Stomach (tissue), 9 donors: ENCODE data around the gene CASP9. TPM values are rescaled to one million over a fixed set of nuclear protein-coding genes. Genes with fewer than 3 reads are reported as not detected.
A peak's percentile ranks its signal among the peaks of the same experiment; 100 is the strongest.
"Not testable (repeated sequence)": the region's sequence is repeated elsewhere in the genome, so short reads cannot be mapped to it uniquely, and the experiment has no call there.

Source experiments
- DNase-seq, 2 donors: peaks; one replicate each; pipeline versions ENCODE4 v3.0.0 to v3.0.0-alpha.2; 2013 to 2019
- H3K27ac ChIP-seq, 5 donors: fragments of 200-600 bp in 4 of 5; sonication (generic) in 4 of 5; one replicate each; pipeline ENCODE4 v1.5.1; 2013 to 2019; ENCODE audit warnings: mild to moderate bottlenecking in 1 of 5, moderate library complexity in 1 of 5
- H3K27me3 ChIP-seq, 3 donors: fragments of 200-600 bp; sonication (generic); one replicate each; pipeline ENCODE4 v1.5.1; 2017 to 2019; ENCODE audit warnings: mixed run types in 1 of 3
- H3K36me3 ChIP-seq, 4 donors: fragments of 200-600 bp; sonication (generic); 1 replicate in 3 of 4; 2 replicates in 1 of 4; pipeline ENCODE4 v1.5.1; 2016 to 2019
- H3K4me1 ChIP-seq, 4 donors: fragments of 200-600 bp; sonication (generic); one replicate each; pipeline ENCODE4 v1.5.1; 2016 to 2019
- H3K4me3 ChIP-seq, 4 donors: fragments of 200-600 bp; sonication (generic) in 3 of 4; one replicate each; pipeline ENCODE4 v1.5.1; 2016 to 2019; ENCODE audit warnings: mild to moderate bottlenecking in 1 of 4
- H3K9me3 ChIP-seq, 4 donors: fragments of 200-600 bp; sonication (generic); one replicate each; pipeline ENCODE4 v1.5.1; 2016 to 2019
- EP300 ChIP-seq: sonication (generic); formaldehyde crosslinking; IDR thresholded peaks from one replicate; pipeline ENCODE4 v1.6.1; 2017; ENCODE audit warnings: antibody characterized with exemption
- POLR2A ChIP-seq, 4 donors: fragments of 450-650 bp; IDR thresholded peaks; one replicate each; pipeline ENCODE4 v1.6.1; 2016; ENCODE audit warnings: antibody characterized with exemption in 4 of 4, control low read depth in 2 of 4, mild to moderate bottlenecking in 1 of 4, moderate library complexity in 1 of 4
- POLR2AphosphoS5 ChIP-seq, 3 donors: sonication (generic); formaldehyde crosslinking; IDR thresholded peaks; one replicate each; pipeline ENCODE4 v1.6.1; 2016; ENCODE audit warnings: antibody characterized with exemption in 3 of 3
- WGBS, 5 donors: extraction: QIAGEN DNeasy Blood & Tissue Kit in 3 of 5; methylation state at CpG; one replicate each; pipeline versions ENCODE4 v1.1.5 to v1.1.7; 2013 to 2018; 5-methylcytosine and 5-hydroxymethylcytosine counted together
- intact Hi-C: fragments of 100-400 bp; cut with DNase I; formaldehyde crosslinking; loops from one replicate; pipeline ENCODE4 v1.15.1; 2023; ENCODE audit warnings: low total_unique reads
- polyA plus RNA-seq, 3 donors: library from polyadenylated mRNA; stranded (reverse); fragments of 200-250 nt; gene quantifications; one replicate each; pipeline ENCODE4 v1.2.3, GENCODE V29; 2013
- total RNA-seq, 5 donors: library from RNA; depleted of rRNA; stranded (reverse); fragments of >200 nt; gene quantifications; one replicate each; pipeline versions ENCODE4 v1.1.0 to v1.2.3, GENCODE V29; 2014 to 2016
- TF ChIP-seq, protein P1 (sequence below), 7 experiments: fragments of 450-650 bp in 4 of 7; fragments of 200-600 bp in 3 of 7; sonication (generic) in 3 of 7; IDR thresholded peaks; one replicate each; pipeline ENCODE4 v1.5.1; 2016 to 2019; ENCODE audit warnings: antibody characterized with exemption in 7 of 7, control low read depth in 2 of 7, mild to moderate bottlenecking in 1 of 7
- donor health status: healthy with polysubstance abuse.
- donor health status: Bipolar disorder and iron deficiency.
- donor health status: healthy.

CASP9 gene
- total and polyA plus RNA-seq, 8 donors: 8.3 to 125 (median 16.3) TPM

GRCh38 chr1:15522551-15522950, 1.5 kb downstream of the CASP9 start:
- H3K4me3 ChIP-seq: no peak overlapping the region
- 94 to 100% (median 97%) methylated on average over 4 of the region's 4 CpGs for WGBS, 5 donors
- H3K27me3 ChIP-seq: no peaks in the 10 kb centered on the region
- TF ChIP-seq POLR2A (IDR thresholded peaks at IDR 0.05) (no peak), EP300 (no peak), POLR2AphosphoS5 (IDR thresholded peaks at IDR 0.05) (no peak)
- TF ChIP-seq, protein P1, sequence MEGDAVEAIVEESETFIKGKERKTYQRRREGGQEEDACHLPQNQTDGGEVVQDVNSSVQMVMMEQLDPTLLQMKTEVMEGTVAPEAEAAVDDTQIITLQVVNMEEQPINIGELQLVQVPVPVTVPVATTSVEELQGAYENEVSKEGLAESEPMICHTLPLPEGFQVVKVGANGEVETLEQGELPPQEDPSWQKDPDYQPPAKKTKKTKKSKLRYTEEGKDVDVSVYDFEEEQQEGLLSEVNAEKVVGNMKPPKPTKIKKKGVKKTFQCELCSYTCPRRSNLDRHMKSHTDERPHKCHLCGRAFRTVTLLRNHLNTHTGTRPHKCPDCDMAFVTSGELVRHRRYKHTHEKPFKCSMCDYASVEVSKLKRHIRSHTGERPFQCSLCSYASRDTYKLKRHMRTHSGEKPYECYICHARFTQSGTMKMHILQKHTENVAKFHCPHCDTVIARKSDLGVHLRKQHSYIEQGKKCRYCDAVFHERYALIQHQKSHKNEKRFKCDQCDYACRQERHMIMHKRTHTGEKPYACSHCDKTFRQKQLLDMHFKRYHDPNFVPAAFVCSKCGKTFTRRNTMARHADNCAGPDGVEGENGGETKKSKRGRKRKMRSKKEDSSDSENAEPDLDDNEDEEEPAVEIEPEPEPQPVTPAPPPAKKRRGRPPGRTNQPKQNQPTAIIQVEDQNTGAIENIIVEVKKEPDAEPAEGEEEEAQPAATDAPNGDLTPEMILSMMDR (IDR thresholded peaks at IDR 0.05): no peak
- peak overlapping the region in 1 of 5 donors; percentile 99 for H3K27ac ChIP-seq
- H3K36me3 ChIP-seq: peaks cover 0 to 9% (median 5%) of the 10 kb centered on the region in 4 donors
- no peaks in the 10 kb centered on the region for H3K9me3 ChIP-seq
- intact Hi-C loops: no loop called here
- peaks cover 25 to 40% (median 34%) of the 10 kb centered on the region in 4 donors for H3K4me1 ChIP-seq
- DNase-seq: peak; percentile 15 to 19

DNA sequence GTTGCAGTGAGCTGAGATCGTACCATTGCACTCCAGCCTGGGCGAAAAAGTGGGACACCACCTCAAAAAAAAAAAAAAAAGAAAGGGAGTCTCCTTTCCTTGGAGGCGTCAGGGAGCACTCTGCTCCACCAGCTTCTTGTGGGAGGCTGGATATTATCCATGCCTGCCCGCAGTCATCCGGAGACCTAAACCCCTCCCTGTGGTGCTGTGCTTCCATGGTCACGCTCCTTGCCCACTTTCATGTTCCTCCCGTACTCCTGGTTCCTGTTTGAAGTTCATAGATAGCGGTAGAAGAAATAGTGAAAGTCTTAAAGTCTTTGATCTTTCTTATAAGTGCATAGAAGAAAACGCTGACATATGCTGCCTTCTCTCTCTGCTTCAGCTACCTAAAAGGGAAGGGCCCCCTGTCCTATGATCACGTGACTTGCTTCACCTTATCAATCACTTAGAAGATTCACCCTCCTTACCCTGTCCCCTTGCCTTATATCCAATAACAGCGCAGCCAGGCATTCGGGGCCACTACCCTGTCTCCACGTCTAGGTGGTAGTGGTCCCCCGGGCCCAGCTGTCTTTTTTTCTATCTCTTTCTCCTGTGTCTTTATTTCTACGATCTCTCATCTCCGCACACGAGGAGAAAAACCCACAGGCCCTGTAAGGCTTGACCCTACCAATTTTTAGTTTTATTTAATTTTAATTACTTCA, 2.7 kb downstream of the CASP9 start:
- peaks cover 22 to 40% (median 29%) of the 10 kb centered on the region in 4 donors for H3K4me1 ChIP-seq
- H3K4me3 ChIP-seq, H3K27ac ChIP-seq, intact Hi-C loops, H3K9me3 ChIP-seq, H3K27me3 ChIP-seq: not testable (repeated sequence)
- DNase-seq: peak in 1 of 2 donors; percentile 10
- peaks cover 0 to 21% (median 17%) of the 10 kb centered on the region in 4 donors for H3K36me3 ChIP-seq
- 86 to 95% (median 89%) methylated on average over 16 to 17 of the region's 17 CpGs for WGBS, 5 donors

DNA sequence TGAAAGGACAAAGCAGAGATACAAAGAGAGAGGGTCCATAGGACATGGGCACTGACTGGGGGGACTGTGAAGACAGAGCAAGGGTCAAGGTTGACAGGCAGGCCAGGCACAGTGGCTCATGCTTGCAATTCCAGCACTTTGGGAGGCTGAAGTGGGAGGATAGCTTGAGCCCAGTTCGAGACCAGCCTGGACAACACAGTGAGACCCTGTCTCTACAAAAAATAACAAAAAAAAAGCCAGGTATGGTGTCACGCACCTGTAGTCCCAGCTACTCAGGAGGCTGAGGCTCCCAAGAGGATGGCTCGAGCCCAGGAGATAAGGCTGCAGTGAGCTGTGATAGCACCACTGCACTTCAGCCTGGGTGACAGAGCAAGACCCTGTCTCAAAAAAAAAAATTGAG, 4.4 kb downstream of the CASP9 start:
- DNase-seq: no peak
- Histone ChIP-seq H3K36me3 (peaks cover 0 to 28% (median 19%) of the 10 kb centered on the region in 4 donors), H3K27me3 (no peaks in the 10 kb centered on the region), H3K27ac (no peak overlapping the region), H3K4me1 (peaks cover 11 to 32% (median 21%) of the 10 kb centered on the region in 4 donors), H3K9me3 (no peaks in the 10 kb centered on the region), H3K4me3 (no peak overlapping the region)
- TF ChIP-seq POLR2A (IDR thresholded peaks at IDR 0.05) (no peak), EP300 (no peak), POLR2AphosphoS5 (IDR thresholded peaks at IDR 0.05) (no peak)
- TF ChIP-seq, protein P1 (IDR thresholded peaks at IDR 0.05): no peak
- intact Hi-C loops: no loop called here
- WGBS, 5 donors: 85 to 98% (median 92%) methylated on average over 3 of the region's 3 CpGs

DNA sequence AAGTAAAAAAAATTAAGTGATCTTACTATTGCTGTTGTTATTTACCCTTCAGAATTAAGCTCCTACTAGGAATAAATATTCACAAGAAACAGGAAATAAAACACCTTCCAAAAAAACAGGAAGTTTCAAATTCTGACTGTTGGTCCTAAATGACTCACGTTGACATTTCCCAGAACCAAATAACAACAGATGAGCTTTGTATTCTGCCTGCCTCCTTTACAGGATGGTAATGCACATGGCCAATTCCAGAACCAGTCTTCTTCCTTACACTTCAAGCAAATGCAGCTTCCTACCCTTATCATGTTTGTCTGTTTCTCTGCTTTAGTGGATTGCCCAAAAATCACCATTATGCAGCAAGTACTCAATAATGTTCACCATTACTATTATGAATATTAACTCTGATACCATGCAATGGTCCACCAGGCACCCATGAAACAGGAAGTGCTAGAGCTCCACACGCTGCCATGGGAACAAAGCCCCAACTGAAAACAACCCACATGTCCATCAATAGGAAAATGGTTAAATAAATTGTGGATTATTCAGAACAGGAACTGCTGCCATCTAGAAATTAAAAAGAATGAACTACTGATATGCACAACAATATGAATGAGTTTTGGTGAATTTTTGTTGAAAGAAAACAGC, 8.9 kb downstream of the CASP9 start:
- intact Hi-C loops: no loop called here
- WGBS, 5 donors: 60 to 70% (median 64%) methylated on average over 2 of the region's 2 CpGs
- no peak overlapping the region for H3K27ac ChIP-seq
- H3K36me3 ChIP-seq: peaks cover 5 to 44% (median 29%) of the 10 kb centered on the region in 4 donors
- H3K27me3 ChIP-seq: no peaks in the 10 kb centered on the region
- no peak for TF ChIP-seq POLR2A (IDR thresholded peaks at IDR 0.05)
- TF ChIP-seq, protein P1 (IDR thresholded peaks at IDR 0.05): no peak
- no peak for TF ChIP-seq POLR2AphosphoS5 (IDR thresholded peaks at IDR 0.05)
- TF ChIP-seq EP300: no peak
- H3K4me3 ChIP-seq: no peak overlapping the region
- peaks cover 0 to 29% (median 14%) of the 10 kb centered on the region in 4 donors for H3K4me1 ChIP-seq
- no peaks in the 10 kb centered on the region for H3K9me3 ChIP-seq
- DNase-seq: no peak

GRCh38 chr1:15514557-15514956, 9.5 kb downstream of the CASP9 start:
- Histone ChIP-seq H3K4me1 (peaks cover 0 to 29% (median 14%) of the 10 kb centered on the region in 4 donors), H3K36me3 (peaks cover 5 to 44% (median 29%) of the 10 kb centered on the region in 4 donors)
- H3K27ac ChIP-seq, H3K4me3 ChIP-seq, H3K27me3 ChIP-seq, intact Hi-C loops, H3K9me3 ChIP-seq: not testable (repeated sequence)
- 91 to 93% (median 91%) methylated on average over 4 to 5 of the region's 5 CpGs for WGBS, 5 donors
- peak in 1 of 2 donors; percentile 20 for DNase-seq
